Left ventricle myocardium inferior (tissue), 1 donor: Measurements from ENCODE around the gene SPOPL. TPM values are rescaled to one million over a fixed set of nuclear protein-coding genes. Genes with fewer than 3 reads are reported as not detected.

Experiments used
- DNase-seq: peaks from one replicate; pipeline ENCODE4 v3.0.0-alpha.2; 2020
- H3K27ac ChIP-seq: fragments of 200-600 bp; replicated peaks from 2 replicates; pipeline ENCODE4 v1.8.0; 2021
- H3K27me3 ChIP-seq: fragments of 200-600 bp; 2 replicates; pipeline ENCODE4 v1.8.0; 2021; ENCODE audit warnings: low read depth
- H3K36me3 ChIP-seq: fragments of 200-600 bp; 2 replicates; pipeline ENCODE4 v1.8.0; 2021
- H3K4me1 ChIP-seq: fragments of 200-600 bp; 2 replicates; pipeline ENCODE4 v1.8.0; 2021
- H3K4me3 ChIP-seq: fragments of 200-600 bp; 2 replicates; pipeline ENCODE4 v1.8.0; 2021; ENCODE audit warnings: mild to moderate bottlenecking, moderate library complexity
- H3K9me3 ChIP-seq: fragments of 200-600 bp; replicated peaks from 2 replicates; pipeline ENCODE4 v1.8.0; 2021
- intact Hi-C: fragments of 100-400 bp; cut with micrococcal nuclease; formaldehyde crosslinking; loops from one replicate; pipeline ENCODE4 v1.11.0; 2022
- total RNA-seq: library from RNA; stranded (reverse); fragmentation: NEBNext Ultra II Directional; extraction: Animal tissue kit (Norgen Biotek cat#: 25700); gene quantifications from one replicate; pipeline ENCODE4 v1.2.1, GENCODE V29; 2021
- TF ChIP-seq, protein P1 (sequence below): fragments of 200-600 bp; IDR thresholded peaks from 2 replicates; pipeline ENCODE4 v1.8.0; 2021; ENCODE audit warnings: antibody characterized with exemption, mild to moderate bottlenecking, borderline replicate concordance
- donor health status: DM: no; HTN: yes; CAD: no; lungs with severe emphysema.

The SPOPL gene
- total RNA-seq, 1 donor from 2014 or later, result 13.5 TPM

- Histone ChIP-seq H3K9me3 (no peaks in the 10 kb centered on the region), H3K36me3 (no peaks in the 10 kb centered on the region), H3K4me1 (peaks cover 4% of the 10 kb centered on the region), H3K27ac (no peak overlapping the region), H3K27me3 (no peaks in the 10 kb centered on the region), H3K4me3 (no peak overlapping the region)
- no peak for DNase-seq
- TF ChIP-seq, protein P1, sequence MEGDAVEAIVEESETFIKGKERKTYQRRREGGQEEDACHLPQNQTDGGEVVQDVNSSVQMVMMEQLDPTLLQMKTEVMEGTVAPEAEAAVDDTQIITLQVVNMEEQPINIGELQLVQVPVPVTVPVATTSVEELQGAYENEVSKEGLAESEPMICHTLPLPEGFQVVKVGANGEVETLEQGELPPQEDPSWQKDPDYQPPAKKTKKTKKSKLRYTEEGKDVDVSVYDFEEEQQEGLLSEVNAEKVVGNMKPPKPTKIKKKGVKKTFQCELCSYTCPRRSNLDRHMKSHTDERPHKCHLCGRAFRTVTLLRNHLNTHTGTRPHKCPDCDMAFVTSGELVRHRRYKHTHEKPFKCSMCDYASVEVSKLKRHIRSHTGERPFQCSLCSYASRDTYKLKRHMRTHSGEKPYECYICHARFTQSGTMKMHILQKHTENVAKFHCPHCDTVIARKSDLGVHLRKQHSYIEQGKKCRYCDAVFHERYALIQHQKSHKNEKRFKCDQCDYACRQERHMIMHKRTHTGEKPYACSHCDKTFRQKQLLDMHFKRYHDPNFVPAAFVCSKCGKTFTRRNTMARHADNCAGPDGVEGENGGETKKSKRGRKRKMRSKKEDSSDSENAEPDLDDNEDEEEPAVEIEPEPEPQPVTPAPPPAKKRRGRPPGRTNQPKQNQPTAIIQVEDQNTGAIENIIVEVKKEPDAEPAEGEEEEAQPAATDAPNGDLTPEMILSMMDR, result no peak
- intact Hi-C loops, result no loop called here
These were observed 6.2 kb upstream of the SPOPL start for GRCh38 chr2:138495384-138495783.

GRCh38 chr2:138496096-138496651 is 5.4 kb upstream of the SPOPL start:
- no peaks in the 10 kb centered on the region for H3K27me3 ChIP-seq
- H3K4me3 ChIP-seq, result no peak overlapping the region
- no peak overlapping the region for H3K27ac ChIP-seq
- intact Hi-C loops, result no loop called here
- TF ChIP-seq, protein P1, result no peak
- H3K36me3 ChIP-seq, result no peaks in the 10 kb centered on the region
- H3K9me3 ChIP-seq, result no peaks in the 10 kb centered on the region
- peaks cover 12% of the 10 kb centered on the region for H3K4me1 ChIP-seq
- no peak for DNase-seq

- H3K27me3 ChIP-seq, result no peaks in the 10 kb centered on the region
- TF ChIP-seq, protein P1, result no peak
- H3K4me1 ChIP-seq, result peaks cover 21% of the 10 kb centered on the region
- no peak for DNase-seq
- no peak overlapping the region for H3K4me3 ChIP-seq
- H3K27ac ChIP-seq, result no peak overlapping the region
- no peaks in the 10 kb centered on the region for H3K36me3 ChIP-seq
- no peaks in the 10 kb centered on the region for H3K9me3 ChIP-seq
- intact Hi-C loops, result no loop called here
These were observed 4.3 kb upstream of the SPOPL start for GRCh38 chr2:138497294-138497693.

DNA sequence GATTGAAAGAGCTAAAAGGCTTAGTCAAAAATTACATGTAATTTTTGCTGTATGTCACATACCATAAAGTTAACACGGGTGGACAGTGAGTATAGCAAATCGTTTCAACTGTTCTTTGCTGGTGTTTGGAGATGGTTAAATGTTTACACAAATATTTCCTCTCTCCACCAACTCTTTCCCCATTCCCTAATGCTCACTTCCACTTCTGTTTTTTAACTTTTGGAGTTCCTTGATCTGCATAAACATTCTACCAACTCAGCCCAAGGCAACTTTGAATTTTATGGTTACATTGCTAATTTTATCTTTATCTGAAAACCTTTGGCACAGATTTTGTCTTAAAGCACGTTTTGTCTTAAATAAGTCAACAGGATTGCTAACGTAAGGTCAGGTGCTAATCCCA is 1.9 kb upstream of the SPOPL start:
- no peaks in the 10 kb centered on the region for H3K27me3 ChIP-seq
- intact Hi-C loops, result no loop called here
- H3K4me1 ChIP-seq, result peaks cover 45% of the 10 kb centered on the region
- DNase-seq, result no peak
- H3K4me3 ChIP-seq, result no peak overlapping the region
- no peak overlapping the region for H3K27ac ChIP-seq
- TF ChIP-seq, protein P1, result no peak
- no peaks in the 10 kb centered on the region for H3K36me3 ChIP-seq
- H3K9me3 ChIP-seq, result no peaks in the 10 kb centered on the region

DNA sequence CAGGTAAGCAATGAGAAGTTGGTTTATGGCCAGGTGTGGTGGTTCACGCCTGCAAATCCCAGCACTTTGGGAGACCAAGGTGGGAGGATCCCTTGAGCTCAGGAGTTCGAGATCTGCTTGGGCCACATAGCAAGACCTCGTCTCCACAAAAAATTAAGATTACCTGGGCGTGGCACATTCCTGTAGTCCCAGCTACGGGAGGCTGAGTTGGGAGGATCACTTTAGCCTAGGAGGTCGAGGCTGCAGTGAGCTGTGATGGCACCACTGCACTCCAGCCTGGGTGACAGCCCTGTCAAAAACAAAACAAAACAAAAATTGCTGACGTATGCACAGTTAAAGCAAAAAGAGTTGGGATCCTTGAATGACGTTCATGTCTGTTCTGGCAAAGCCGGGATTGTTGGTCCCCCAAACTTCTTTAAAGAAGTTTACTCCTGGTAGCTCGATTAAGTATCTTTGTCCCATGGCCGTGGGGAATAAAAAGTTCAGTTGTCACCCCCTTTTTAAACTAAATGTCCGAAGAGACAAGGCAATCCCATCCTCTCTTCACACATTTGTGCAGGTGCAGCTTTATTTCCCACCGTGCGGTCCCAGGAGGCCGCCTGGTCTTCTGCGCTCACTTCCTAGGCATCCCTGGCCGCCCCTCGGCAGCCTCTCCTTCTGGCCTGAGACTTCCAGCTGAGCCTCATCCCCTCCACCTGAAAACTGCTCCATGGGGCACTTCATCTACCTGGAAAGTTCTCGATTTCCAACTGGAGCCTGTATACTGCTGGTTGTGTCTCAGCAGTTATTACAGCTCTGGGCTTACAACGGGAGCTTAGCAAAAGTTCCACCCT is 762 bp upstream of the SPOPL start:
- Histone ChIP-seq H3K9me3 (no peaks in the 10 kb centered on the region), H3K27me3 (no peaks in the 10 kb centered on the region), H3K4me3 (peak overlapping the region; percentile 96), H3K27ac (peak overlapping the region; percentile 95), H3K4me1 (peaks cover 53% of the 10 kb centered on the region), H3K36me3 (no peaks in the 10 kb centered on the region)
- no peak for DNase-seq
- intact Hi-C loops, result no loop called here
- TF ChIP-seq, protein P1, result no peak
